GM18951 (cell line): ENCODE measurements around the gene C2orf69.

Source experiments
- POLR2A ChIP-seq: IDR thresholded peaks from 4 replicates; pipeline ENCODE4 v1.6.1; 2011; ENCODE audit warnings: mild to moderate bottlenecking; ENCODE audit not compliant: insufficient read length, insufficient read depth; ENCODE audit errors: extremely low read depth
- in situ Hi-C: fragments of 300-500 bp; cut with MboI; formaldehyde crosslinking; loops from one replicate; pipeline ENCODE4 v1.12.0; 2022; ENCODE audit warnings: low sequenced_read_pairs, mixed read lengths, inconsistent platforms; ENCODE audit not compliant: unreplicated experiment

The C2orf69 gene

DNA sequence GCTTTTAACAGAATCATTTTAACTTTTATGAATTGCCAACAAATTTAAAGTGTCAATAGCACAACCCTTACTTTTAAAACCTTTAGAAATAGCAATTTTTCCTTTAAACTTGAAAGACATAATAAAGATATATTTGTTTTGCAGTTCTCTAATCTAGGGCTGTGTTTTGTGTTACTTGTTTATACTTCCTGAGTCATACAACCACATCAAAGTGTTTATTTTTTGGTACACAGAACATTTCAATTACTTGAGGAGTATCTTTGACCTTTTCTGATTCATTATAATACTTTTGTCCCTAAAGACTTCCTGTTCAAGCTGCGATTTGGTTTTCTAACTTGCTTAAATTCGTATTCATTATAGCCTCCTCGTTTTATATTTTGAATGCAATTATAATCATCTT, 22.4 kb downstream of the C2orf69 start:
- in situ Hi-C loops, result no loop called here
- no peak for TF ChIP-seq POLR2A

DNA sequence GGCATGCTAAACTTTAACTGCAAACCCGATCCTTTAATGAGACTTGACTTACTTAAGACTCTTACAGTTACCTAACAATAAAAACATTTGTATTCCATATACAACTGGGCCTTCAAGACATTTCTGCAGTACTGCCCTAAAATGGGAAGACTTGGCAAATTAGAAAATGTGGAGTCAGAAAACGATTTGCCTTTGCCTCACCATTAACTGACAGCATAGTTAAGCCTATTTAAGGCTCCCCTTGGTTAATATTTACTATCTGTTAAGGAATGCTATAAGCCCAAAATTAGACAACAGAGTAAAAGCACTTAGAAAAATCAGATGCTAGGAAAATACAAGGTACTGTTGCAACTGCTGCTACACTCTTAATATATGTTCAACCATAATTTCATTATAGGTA, 25.5 kb downstream of the C2orf69 start:
- in situ Hi-C loops, result no loop called here
- no peak for TF ChIP-seq POLR2A

DNA sequence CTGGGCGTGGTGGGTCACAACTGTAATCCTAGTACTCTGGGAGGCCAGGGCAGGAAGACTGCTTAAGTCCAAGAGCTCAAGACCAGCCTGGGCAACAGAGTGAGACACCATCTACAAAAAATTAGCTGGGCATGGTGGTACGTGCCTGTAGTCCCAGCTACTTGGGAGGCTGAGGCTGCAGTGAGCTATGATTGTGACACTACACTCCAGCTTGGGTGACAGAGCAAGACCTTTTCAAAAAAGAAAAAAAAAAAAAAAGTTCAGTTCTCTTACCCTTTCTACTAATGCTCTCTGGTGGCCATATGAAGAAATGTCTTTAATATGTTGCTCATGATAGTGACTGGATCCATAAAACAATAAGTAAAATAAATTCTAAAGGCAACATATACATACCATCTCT, 29.3 kb downstream of the C2orf69 start:
- TF ChIP-seq POLR2A, result no peak
- in situ Hi-C loops, result no loop called here

DNA sequence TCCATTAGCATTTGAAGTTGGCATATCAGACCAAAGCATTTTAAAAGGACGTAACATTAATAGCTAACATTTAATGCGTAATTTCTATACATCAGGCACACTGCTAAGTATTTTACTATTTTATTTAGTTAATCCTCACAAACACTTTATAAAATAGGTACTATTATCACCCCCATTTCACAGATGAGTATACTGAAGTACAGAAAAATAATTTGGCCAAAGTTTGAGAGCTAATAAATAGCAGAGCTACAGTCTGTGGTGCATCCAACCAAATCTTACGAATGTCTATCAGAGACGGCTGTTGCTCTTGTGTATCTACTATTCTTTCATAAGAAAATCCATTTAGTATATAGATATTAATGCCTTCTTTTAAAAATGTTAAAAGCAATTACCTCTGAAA, 32.3 kb downstream of the C2orf69 start:
- no peak for TF ChIP-seq POLR2A
- in situ Hi-C loops, result no loop called here

DNA sequence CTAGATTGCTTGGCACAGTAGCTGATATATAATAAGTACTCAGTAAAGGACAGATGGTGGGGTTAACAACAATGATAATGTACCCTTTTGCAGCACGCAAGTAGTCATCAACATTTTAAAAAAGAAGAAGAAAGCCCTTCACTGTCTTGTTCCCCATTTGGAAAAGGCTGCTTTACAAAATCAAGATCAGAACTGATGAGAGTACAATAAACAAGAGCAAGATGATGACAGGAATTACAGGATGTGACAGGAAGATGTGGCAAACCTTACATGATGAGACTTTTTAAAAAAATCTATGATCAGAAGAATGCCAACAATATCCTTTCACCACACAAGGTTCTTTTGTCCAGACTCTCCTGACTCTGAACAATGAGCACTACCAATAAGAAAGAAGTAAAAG, 35.1 kb downstream of the C2orf69 start:
- TF ChIP-seq POLR2A, result no peak
- in situ Hi-C loops, result no loop called here

DNA sequence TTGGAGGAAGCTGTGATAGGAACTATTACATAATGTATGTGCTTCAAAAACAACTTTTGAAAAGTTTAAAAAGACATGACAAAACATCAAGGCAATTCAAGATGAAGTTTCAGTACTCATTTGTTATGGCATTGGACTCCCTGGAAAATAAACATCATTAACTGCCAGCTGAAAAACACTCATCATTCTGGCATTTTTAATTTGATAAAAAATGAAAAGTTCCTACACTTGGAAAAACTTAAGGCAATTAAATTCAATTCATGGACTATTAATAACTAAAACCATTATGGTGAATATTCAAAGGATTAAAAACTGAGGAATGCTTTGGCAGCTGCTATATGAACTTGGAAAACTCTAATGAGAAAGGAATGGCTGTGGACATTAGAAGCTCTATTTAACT, 35.7 kb downstream of the C2orf69 start:
- TF ChIP-seq POLR2A, result no peak
- in situ Hi-C loops, result no loop called here

DNA sequence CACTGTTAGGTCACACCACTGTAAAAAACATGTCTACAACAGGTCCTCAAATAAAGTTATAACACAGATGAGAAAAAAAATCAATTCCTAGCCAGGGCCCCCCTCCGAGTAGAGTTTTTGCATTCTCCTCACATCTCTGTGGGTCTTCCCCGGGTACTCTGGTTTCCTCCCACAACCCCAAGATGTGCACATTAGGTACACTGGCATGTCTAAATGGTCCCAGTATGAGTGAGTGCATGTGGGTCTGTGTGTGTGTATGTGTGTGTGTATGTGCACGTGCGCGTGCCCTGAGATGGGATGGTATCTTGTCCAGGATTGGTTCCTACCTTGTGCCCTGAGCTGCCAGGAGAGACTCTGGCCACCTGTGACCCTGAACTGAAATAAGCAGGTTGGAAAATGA, 39.3 kb downstream of the C2orf69 start:
- in situ Hi-C loops, result loop anchor here (25.0 kb wide), 1 partner anchor 762 kb away; no protein-coding TSS in a partner anchor
- no peak for TF ChIP-seq POLR2A

DNA sequence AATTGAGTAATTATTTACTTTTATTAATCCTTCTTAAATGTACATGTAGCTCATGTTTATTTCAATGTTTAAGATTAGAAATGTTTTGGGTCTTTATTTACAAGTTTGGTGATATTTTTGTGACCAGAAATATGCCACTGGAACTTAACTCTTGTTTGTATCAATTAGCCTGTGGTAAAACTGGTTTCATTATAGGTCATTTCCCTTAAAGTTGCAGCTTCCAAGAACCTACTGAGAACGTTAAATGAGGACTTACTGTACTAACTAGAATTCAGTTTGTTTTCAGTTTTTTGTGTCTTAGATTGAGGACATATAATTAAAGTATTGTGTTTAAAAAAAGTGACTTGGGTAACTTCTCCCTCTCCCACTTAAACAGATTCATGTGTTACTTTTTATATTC, 39.9 kb downstream of the C2orf69 start:
- in situ Hi-C loops, result loop anchor here (25.0 kb wide), 1 partner anchor 761 kb away; no protein-coding TSS in a partner anchor
- no peak for TF ChIP-seq POLR2A

DNA sequence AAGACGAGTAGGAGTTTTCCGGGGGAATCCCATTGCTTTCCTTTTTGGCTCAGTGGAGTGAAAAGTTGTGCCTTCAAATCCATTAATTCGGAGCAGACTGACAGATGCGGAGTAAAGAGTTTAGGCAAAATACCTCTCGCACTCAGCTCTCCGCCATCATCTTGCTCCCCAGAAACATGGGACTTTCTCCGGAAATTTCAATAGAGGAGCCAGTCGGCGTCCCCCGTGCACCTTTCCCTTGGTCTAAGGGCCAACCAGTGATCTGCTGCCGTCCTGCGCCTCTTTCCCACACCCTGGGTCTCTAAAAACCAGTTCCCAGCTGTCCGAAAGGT, 43.9 kb downstream of the C2orf69 start:
- no peak for TF ChIP-seq POLR2A
- in situ Hi-C loops, result loop anchor here (25.0 kb wide), 1 partner anchor 757 kb away; no protein-coding TSS in a partner anchor

DNA sequence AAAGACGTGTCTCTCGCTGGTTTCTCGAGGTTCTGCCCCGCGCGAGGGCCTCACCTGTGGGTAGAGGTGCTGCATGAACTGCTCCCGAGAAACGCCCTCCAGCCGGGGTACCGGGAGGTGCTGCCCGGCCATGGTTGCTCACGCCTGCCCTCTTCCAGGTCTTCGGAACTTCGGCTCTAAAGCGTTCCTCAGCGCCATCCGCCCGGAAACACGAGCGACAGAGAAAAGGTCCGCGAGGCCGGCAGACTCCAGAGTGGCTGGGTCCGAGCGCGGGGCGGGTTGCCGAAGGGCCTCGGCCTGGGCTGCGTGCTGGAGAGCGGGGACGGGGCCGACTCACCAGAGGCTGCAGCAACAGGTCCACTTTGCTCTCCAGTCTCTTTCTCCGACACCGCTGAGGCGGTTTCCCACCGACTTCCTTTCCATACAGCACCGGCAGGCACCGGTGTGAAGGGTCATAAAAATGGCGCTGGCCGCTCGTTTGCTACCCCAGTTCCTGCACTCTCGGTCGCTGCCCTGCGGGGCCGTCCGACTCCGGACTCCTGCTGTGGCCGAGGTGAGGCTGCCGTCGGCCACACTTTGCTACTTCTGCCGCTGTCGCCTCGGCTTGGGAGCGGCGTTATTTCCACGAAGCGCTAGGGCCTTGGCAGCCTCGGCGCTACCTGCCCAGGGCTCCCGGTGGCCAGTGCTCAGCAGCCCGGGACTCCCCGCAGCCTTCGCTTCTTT, 44.4 kb downstream of the C2orf69 start, which contains the start of the genes MAIP1 and TYW5:
Gene MAIP1, plus strand, starts transcription at position 244 of the 723 bp plus-strand sequence. Its CDS starts 217 bp downstream, at position 461.
Gene TYW5, minus strand, starts transcription at position 153 of the 723 bp plus-strand sequence. Its CDS starts 21 bp downstream, at position 132.
- in situ Hi-C loops, result loop anchor here (25.0 kb wide), 1 partner anchor 757 kb away; no protein-coding TSS in a partner anchor
- TF ChIP-seq POLR2A, result peak; percentile 87

DNA sequence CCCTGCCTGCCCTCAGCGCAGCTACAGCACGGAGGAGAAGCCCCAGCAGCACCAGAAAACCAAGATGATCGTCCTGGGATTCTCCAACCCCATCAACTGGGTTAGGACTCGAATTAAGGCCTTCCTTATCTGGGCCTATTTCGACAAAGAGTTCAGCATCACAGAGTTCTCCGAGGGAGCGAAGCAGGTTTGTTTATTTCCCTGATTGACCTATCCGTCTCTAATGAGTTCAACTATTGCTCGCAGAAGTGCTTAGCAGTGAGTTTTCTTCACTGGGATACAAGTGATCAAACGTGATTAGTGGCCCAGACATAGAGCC, 44.9 kb downstream of the C2orf69 start:
- no peak for TF ChIP-seq POLR2A
- in situ Hi-C loops, result loop anchor here (25.0 kb wide), 1 partner anchor 756 kb away; no protein-coding TSS in a partner anchor

DNA sequence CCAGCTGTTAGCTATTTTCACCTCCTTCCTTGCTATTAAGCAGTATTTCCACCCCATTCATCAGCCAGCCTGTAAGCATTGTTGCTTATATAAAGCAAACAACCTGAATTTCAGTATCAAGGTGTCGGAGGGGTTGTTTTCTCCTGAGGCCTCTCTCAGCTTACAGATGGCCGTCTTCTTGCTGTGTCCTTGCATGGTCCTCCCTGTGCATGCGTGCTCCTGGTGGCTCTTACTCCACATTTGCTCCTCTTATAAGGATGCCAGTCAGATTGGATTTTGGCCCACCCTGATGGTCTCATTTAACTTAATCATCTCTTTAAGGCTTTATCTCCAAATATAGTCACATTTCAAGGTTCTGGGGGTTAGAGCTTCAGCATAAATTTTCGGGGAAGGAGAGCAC, 46.9 kb downstream of the C2orf69 start:
- in situ Hi-C loops, result loop anchor here (25.0 kb wide), 1 partner anchor 754 kb away; no protein-coding TSS in a partner anchor
- TF ChIP-seq POLR2A, result no peak

DNA sequence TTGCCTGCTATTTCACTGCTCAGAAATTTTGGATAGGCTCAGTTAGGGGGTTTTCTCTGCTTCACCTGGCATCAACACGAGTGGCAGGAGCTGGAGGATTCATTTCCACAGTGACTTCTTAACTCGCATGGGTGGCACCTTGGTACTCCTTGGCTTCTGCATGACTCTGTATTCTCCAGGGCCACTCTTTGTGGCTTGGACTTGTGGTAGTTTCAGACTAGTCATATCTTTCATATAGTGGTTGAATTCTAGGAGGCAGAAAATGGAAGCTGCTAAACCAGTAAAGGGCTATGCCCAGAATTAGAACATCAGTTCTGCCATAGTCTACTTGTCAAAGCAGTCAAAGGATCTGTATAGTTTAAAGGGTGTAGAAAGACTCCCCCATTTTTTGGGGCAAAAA, 51.1 kb downstream of the C2orf69 start:
- in situ Hi-C loops, result loop anchor here (25.0 kb wide), 1 partner anchor 750 kb away; no protein-coding TSS in a partner anchor
- TF ChIP-seq POLR2A, result no peak

DNA sequence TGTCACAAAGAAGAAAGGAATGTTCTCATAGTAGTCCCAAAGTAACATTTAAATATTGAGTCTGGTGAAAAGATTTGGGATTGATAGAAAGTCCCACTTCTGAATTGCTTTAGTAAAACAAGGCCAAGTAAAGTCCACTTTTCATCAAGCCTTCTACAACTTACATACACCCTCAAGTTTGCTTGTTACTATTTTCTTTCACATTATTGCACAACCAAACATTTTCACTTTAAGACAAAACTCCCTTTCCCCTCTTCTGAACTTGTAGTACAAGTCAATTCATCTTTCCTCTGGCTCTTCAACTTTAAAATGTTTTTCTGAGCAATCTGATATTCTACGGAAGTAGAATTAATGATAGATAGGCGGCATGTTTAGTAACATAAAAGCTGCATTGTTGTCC, 55.3 kb downstream of the C2orf69 start:
- in situ Hi-C loops, result loop anchor here (25.0 kb wide), 1 partner anchor 746 kb away; no protein-coding TSS in a partner anchor
- no peak for TF ChIP-seq POLR2A
